GM18499 (cell line): ENCODE results near the gene DLGAP1.

Source experiments
- ATAC-seq: cut with Tn5 transposase; IDR thresholded peaks from one replicate; pipeline ENCODE4 v1.9.1; 2021; ENCODE audit warnings: moderate number of reproducible peaks; ENCODE audit not compliant: insufficient read depth, unreplicated experiment

The DLGAP1 gene

DNA sequence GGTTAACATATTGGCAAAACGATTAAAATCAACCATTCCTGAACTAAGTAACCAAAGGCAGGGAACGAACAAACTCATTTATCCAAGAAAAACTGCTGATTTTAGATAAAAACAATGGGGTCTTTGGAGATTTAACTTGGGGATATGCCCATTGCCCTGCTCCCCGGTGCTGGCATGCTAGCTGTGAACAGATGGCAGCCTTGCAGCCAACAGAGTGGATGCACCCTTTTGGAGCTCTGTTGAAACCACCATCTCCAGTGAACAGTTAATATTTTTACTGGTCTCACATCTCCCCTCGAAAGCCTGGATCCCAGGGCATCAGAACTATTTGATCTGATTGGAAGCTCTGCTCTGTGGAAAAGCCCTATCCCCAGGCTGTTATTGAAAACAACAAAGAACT is 702.0 kb downstream of the DLGAP1 start:
- no peak for ATAC-seq

DNA sequence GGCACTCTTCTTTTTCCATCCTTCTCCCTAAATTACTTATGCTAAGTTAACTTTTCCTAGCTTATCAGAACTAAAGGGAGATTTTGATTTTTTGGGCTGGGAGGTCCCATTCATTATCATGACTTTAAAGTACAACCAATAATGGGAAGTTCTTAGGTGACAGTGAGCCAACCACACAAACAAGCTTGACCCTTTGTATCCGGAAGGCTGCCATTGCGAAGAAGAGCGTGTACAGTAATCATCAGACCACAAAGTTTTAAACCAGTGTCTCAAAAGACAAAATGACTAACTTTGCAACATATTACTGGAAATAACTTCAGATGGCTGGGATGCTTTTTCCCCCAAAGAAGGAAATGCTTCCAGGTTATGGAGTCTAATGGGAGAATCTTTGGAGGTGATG is 707.0 kb downstream of the DLGAP1 start:
- no peak for ATAC-seq

DNA sequence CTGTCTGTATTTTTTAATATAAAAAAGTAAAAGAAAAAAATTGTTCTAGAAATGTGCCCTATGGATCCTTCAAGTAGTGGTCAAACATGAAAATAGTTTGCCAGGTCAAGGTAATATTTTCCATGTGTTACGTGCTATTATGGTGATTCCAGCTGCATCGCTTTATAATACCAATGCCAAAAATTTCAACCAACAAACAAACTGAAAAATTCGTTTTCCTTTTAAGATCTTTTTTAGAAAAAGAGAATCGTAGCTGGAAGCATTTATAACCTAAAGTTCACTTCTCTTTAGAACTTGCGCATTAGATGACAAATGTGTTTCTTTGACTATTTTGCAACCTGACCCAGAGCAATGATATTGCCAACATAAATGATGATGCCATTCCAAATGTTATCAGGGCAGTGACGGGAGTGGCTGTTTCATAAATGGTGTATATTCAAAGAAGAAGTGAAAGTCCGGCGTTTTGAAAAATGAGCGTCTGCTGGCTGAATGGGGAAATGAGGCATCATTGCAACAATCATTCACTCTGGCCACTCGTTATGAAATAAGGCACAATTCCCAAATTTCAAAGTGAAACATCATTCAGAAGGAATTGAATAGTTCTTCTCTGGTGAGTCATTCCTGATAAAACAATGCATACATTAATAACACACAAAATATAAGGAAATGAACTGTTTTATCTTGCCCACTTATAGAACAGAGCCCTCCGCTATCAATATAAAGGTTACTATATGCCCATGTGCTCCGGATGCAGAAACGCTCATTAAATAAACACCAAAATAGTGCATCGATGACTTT is 707.7 kb downstream of the DLGAP1 start:
- ATAC-seq: no peak

DNA sequence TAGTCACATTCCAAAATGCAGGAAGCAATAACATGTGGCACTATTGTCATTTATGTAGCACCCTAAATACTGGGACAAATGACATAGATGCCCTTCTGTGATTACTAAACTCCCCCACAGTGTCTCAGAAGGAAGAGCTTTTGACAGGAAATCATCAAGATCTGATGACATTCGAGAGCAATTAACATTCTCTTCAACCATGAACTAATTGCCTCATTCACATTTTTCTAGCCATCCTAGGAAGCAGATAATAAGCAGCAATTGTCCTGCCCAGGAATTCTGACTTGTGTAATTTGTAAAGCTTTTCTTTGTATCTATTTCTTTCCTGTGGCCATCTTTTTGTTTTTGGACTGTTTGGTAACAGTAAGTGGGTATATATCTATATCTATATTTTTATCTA is 712.6 kb downstream of the DLGAP1 start:
- ATAC-seq: no peak

DNA sequence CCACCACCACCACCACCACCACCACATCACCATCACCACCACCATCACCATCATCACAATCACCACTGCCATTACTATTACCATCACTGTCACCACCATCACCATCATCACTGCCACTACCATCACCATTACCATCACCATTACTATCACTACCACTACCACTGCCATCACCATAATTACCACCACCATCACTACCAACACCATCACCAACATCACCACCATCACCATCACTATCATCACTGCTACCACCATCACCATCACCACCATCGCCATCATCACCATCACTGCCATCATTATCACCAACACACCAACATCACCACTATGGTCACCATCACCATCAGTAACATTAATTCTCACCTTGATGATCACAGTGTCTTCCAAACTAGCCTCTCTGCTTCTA is 713.8 kb downstream of the DLGAP1 start:
- no peak for ATAC-seq

DNA sequence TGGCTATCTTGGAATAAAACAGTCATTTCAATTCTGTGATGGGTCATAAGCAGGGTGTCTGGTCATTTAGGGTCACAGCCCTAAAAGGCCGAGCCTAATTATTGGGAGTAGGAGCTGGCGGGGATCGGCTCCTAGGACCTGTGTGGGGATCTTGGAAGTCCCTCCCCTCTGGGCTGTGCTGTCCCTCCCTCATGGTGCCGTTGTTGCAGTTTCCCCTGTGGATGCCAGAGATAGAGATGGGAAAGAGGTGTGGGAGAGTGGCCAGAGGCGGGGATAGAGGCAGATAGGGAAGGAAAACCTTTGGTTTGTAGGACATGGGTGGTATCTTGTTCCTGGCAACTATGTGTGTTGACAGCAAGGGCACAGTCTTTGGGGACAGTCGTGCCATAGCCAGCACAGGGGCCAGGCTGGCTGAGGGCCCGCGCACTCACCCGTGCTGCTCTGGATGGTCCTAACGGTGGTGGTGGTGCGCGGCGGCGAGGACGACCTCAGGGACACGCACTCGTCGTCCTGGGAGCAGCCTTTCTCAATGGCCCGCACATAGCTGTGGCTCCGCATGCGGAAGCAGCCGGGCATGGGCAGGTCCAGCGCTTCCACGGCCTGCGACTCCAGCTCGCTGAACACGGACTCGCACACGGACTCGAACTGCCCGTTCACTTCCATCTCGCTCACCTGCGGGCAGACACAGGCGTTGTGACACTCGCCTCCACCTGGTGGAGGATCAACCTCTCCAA is 726.2 kb downstream of the DLGAP1 start:
- no peak for ATAC-seq

DNA sequence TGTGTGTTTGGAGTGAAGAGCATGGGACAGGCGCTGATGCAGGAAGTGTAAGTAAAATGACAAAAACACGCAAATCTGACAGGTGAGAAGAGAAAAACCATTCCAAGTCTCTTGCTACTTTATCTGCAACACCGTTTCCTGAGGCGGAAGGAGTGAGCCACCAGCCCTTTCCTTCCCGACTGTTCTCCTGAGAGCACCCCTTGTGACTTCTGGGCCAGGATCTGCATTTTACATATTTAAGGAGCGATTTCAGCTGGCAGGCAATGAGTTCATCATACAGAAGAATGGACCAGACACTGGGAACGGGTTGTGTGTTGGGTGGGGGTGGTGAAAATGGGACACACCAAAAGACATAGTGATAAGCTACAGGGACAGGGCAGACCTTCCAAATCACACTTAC is 727.8 kb downstream of the DLGAP1 start:
- no peak for ATAC-seq

DNA sequence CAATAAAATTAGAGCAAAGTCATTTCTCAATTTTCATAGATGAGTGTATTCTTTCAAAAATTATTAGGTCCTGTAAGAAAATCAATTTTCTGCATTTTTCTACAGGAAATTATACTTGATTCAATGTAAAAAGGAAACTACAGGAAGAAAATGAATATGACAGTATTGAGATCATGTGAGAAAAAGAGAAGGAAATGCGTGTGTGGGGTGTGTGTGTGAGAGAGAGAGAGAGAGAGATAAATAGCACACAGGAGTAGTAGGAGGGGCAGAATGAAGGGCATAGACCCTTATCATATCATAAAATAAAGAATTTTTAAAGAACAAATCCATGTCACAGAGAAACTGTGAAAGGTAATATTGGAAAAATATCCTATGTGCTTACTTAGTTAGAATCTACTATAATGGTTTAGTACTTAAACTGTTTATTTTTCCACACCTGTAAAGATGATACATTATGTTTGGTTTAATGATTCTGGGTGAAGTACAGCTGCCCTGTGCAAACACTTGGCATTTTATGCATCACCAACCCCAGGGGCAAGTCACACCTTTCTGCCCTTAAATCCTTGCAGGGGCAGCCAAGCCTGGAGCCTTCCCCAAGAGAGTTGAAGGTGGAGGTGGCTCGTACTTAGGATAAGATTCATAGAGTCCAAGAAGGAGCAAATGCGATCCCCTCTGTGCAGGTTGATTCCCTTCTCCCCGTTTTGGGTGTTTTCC is 728.7 kb downstream of the DLGAP1 start:
- no peak for ATAC-seq

DNA sequence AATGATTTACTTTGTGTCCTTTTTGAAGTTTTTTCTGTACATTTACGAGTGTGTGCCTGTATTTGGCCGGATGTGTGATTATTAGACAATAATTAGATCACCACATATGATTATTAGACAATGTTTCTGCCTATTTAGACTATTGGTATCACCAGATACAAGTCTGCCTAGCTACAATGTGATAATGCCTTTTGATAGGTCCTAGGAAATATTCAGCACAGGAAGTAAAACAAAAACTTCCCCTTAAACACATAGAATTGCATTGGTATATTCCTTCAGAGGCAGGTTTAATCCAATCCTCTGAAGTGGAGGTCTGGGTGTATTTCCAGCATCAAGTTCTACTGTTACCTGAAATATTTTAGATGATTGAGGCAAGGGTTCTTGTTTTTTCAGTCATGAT is 730.0 kb downstream of the DLGAP1 start:
- ATAC-seq: no peak

DNA sequence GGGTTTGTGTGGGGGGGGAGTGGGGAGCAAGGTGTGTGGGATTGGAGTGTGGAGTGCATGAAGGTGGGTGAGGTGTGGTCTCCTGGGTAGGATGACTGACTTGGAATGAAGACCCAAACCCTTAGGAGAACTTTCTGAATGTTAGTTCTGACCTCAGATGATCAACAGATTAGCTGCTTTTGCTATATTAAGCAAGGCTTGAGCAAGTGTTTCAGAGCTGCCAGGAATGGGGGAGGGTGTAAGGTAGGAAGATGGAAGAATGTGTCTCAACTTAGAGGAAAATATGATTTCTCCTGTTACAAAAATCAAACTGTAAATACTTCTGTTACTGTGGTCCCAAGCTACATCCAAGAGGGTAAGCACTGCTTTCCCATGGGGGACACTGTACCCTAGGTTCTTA is 731.6 kb downstream of the DLGAP1 start:
- ATAC-seq: no peak

DNA sequence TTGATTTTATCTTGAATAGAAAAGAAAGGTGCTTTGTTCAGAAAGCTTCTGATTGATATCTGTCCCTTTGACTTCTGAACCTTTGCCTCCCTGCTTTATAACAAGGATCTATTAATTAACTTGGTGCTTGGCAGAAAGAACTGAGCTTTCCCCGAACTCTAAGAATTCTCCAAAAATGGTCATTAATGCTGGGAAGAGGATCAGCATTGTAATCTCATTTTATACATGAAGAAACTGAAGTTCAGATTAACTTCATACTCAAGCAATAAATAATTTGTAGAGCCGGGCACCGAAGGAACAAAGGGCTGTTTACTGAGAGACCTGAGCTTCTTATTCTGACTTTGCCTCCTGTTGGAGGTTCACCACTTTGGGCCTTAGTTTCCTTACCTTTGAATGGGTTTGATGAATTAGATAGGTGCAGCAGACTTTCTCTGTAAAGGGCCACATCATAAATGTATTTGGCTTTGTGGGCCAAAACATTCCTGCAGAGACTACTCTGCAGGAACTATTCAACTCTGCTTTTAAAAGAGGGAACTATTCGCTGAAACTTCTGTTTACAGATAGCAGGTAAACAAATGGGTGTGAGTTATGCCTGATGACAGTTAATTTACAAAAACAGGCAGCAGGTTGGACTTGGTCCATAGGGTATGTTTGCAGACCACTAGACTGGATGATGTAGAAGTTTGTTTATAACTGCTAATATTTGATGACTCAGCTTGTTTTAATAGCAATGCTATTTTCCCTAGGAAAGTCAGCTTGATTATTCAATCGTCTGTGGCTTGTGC is 732.3 kb downstream of the DLGAP1 start:
- ATAC-seq: no peak

DNA sequence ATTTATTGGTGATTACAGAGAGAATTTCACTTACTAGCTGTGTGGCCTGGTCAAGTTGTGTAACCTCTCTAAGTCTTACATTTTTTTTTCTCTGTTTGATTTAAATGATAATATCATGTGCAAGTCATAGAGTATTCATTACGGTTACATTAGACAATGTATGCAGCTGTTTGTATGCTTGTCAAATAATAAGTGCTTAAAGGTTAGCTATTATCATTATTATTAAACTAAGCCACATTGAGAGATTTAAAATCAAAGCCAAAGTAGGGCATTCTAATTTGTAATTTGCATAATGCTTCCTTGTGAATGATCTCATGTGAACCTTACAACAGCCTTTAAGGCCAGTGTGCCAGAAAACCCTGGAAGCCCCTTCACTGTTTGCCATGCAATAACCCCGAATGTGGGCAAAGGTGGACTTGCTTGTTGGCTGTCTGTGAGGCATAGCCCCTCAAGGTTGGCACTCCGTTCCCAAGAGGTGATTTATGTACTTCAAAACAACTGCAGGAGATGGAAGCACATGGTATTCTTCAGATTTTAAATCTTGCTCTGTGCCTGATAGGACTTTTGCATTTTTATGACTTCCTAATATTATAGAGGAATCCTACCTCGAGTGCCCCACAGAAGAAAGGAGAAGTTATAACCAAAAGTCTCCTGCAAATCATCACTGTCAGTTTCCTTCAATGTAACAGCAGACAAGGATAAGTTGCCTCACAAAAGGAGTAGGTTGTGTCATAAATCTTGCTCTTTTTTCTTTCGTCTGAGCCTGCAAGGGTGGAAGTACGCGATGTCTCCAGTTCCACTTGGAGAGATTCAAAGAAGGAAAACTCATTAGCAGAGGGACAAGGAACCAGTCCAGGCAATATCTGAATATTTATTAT is 733.1 kb downstream of the DLGAP1 start:
- ATAC-seq: no peak

DNA sequence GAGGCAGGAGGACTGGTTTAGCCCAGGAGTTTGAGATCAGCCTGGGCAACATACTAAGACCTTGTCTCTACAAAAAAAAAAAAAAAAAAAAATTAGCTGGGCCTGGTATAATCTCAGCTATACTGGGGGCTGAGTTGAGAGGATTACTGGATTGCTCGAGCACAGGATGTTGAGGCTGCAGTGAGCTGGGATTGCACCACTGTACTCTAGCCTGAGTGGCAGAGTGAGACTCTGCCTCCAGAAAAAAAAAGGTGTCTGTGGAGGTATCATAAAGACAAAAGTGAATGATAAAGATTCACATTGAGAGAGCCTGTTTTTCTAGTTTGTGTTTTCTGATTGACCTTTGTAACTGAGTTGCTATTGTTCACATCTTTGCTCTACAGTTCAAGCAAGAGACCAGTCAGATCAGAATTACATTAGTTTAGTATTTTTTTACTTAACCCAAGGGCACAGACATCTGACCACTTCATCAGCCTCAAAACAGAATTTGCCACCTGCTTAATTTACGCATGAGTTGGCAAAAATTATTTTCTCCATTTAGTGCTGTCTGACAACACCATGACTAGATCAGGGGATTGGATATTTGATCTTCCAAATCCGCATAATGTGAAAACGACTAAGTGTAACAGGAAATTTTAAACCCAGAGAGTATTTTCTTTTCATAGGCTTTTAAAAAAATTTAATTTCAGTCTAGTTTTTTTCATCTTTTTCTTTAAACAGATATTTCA is 734.1 kb downstream of the DLGAP1 start:
- no peak for ATAC-seq

DNA sequence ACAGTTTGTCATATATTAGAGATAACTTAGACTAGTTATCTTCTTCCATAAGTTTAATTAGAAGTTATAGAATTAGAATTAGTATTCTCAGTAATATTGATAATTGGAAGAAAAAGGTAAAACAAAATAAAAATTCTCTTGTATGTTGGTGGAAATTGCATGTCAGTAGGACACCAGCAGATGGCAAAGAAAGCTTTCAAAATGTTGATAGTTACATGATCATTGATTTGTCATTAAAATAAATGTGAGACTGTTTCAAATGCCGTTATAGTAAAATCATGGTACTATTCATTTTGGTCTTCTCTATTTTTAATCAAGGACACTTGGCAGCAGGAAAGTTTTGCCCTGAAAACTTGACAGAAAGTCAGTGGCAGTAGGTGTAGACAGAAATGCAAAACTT is 734.9 kb downstream of the DLGAP1 start:
- no peak for ATAC-seq

DNA sequence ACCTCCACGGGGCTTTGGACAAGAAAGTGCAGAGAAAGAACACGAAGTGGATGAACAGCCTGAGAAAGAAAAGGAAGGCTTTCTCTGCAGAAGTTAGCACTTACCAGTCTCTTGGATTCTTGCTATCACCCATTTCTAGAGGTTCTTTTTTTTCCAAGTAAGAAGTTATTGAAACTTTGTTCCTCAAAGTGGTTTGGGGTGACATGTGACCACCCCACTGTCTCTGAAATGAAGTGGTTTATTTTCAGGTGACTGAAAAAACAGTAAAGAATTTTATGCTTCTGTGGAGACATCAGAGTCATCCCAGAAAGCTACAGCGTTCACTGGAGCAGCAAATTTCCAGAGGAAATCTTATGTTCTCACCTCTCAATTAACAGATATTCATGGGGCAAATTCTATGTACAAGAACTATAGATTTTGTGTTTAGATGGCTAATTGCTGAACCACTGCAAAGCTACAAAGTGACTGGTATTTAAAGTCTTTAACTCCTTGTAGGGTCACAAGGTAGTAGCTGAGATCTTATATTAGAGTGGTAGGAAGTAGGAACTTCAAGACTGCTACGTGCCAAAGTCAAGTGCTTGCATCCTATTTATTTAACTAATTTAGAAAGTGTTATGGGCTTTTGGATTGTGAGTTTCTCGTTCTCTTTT is 737.6 kb downstream of the DLGAP1 start:
- no peak for ATAC-seq

DNA sequence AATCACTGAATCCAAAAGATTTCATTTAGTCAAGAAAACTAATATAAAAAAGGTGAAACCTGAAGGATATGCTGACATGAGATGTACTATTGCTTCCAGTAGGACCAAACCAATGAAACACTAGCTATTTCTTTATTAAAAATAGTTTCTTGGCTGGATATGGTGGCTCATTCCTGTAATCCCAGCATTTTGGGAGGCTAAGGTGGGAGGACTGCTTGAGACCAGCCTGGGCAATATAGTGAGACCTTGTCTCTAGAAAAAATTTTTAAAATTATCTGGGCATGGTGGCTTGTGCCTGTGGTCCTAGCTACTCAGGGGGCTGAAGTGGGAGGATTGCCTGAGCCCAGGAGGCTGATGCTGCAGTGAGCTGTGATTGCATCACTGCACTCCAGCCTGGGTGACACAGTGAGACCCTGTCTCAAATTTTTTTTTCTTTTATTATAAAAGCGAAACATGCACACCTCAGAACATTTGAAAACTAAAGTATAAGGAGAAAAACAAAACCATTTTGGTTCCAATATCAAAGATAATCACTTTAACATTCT is 738.9 kb downstream of the DLGAP1 start:
- ATAC-seq: no peak

DNA sequence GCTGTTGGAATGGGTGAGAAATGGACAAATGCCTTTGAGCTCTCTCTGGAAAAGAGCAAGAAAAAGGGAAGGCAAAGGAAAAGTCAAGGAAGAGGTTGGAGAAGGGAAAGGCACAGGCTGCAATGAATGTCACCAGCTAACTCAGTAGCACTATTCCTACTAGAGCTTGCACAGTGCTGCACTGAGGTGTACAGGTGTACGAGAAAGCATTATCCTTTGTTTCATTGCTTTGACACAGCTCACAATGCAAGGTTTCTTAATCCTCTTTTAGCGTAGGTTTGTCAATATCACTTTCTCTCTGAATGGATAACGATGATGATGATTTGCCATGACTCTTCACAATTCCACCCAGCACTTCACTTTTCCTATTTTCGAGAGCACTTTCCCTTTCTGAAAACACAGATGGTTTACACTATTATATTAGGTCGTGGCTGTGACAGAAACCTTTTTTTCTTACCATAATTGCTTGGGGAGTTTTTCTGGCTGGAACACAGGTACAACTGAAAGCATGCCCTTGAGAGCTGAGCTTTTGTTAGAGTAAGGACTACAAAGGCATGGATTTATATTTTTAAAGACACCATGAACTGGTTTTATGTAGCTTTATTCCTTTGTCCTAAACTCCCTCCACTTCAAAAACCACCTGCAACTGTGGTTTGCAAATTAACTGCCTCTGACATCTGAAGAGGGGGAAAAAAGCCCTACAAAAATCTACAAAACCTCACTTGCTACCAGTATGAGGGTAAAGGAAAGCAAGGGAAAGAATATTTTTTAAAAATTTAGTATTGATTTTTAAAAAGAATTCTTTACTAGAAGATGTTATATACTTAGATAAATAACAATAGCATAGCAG is 739.7 kb downstream of the DLGAP1 start:
- ATAC-seq: no peak
